DMS 273 (cell line): Measurements from ENCODE around the gene DHRS13.
"Not testable (repeated sequence)": the region's sequence is repeated elsewhere in the genome, so short reads cannot be mapped to it uniquely, and the experiment has no call there.

Experiments
- DNase-seq: peaks from one replicate; lab custom pipeline; 2025; ENCODE audit not compliant: unreplicated experiment; lab: John Stamatoyannopoulos, UW

The DHRS13 gene

GRCh38 chr17:28937044-28937729 lies 34.3 kb upstream of the DHRS13 start:
- no peak for DNase-seq

- no peak for DNase-seq
Measured at GRCh38 chr17:28935744-28936460, 33.0 kb upstream of the DHRS13 start.

- DNase-seq = not testable (repeated sequence)
Measured at GRCh38 chr17:28934508-28934907, 31.6 kb upstream of the DHRS13 start.

- no peak for DNase-seq
Measured at GRCh38 chr17:28929787-28930186, 26.9 kb upstream of the DHRS13 start.

GRCh38 chr17:28928061-28928460 lies 25.2 kb upstream of the DHRS13 start:
- DNase-seq = no peak

GRCh38 chr17:28926786-28927185 lies 23.9 kb upstream of the DHRS13 start:
- DNase-seq = no peak

GRCh38 chr17:28926366-28926765 lies 23.5 kb upstream of the DHRS13 start:
- DNase-seq = no peak

- DNase-seq = no peak
Measured at GRCh38 chr17:28925912-28926365, 23.1 kb upstream of the DHRS13 start.

GRCh38 chr17:28920201-28920600 lies 17.3 kb upstream of the DHRS13 start:
- DNase-seq = no peak

GRCh38 chr17:28918295-28918694 lies 15.4 kb upstream of the DHRS13 start:
- no peak for DNase-seq

- no peak for DNase-seq
Measured at GRCh38 chr17:28917465-28917864, 14.6 kb upstream of the DHRS13 start.

- DNase-seq = no peak
Measured at GRCh38 chr17:28917029-28917428, 14.2 kb upstream of the DHRS13 start.

- DNase-seq = peak; percentile 51
Measured at GRCh38 chr17:28916302-28916934, 13.5 kb upstream of the DHRS13 start.

GRCh38 chr17:28912938-28913333 lies 10.1 kb upstream of the DHRS13 start:
- DNase-seq = no peak

GRCh38 chr17:28912281-28912937 lies 9.5 kb upstream of the DHRS13 start:
- no peak for DNase-seq

- DNase-seq = no peak
Measured at GRCh38 chr17:28911411-28912045, 8.6 kb upstream of the DHRS13 start.

- no peak for DNase-seq
Measured at GRCh38 chr17:28910534-28910933, 7.7 kb upstream of the DHRS13 start.

- DNase-seq = no peak
Measured at GRCh38 chr17:28908640-28909167, 5.8 kb upstream of the DHRS13 start.

- no peak for DNase-seq
Measured at GRCh38 chr17:28907709-28908475, 5.0 kb upstream of the DHRS13 start.
